Measurements from ENCODE around the gene SSR1. TPM values are rescaled to one million over a fixed set of nuclear protein-coding genes. Genes with fewer than 3 reads are reported as not detected.

The SSR1 gene
- total RNA-seq, 1 experiment from 2014 or later, result 65.2 TPM

DNA sequence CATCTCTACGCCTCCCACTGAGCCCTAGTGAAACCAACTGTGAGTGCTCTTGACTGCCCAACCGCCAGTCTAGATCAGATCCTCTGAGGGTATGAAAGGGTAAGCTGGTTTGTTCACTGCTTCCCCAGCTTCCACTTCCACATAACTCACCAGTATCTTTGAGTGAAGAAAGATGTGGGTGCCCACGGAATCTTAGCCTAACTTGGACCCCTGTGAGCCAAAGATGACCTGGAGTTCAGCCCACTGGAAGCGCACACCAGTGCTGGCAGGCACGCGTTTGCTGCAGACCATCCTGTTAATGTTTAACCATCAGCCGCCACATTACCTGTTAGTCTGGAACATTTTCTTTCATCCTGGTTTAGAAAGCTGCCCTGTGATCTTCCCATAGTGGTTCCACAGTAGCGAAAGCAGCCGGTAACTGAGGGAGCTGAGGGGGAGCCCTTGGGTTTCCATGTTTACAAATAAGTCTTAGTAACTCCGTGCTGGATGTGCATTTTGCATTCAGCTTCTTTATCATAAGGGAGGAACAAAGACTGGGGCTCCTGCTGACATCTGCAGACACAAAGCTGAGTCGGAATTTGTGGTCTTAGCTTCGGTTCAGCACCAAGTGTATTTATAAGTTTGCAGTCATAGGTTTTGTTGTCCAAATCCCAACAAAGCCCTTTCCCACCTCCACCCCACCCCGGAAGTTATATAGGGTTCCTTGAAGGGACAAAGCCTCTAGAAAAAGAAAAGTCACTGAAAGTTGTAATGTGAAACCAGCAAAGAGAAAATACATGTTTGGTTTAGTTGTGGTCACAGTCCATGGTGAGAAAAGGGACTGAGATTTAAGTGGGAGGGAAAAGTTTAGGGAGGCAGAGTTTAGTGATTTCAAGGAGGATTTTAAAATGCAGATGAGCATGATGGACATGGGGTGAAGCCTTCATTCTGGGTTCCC, 71.0 kb downstream of the SSR1 start:
- H3K4me1 ChIP-seq (ENCODE audit: insufficient read depth, low read length), result peaks cover 32% of the 10 kb centered on the region
- H3F3A ChIP-seq (ENCODE audit: low read length, unreplicated experiment), result no peaks in the 10 kb centered on the region
- H3K4me2 ChIP-seq (ENCODE audit: low read length), result peak overlapping the region; percentile 55
- ATAC-seq (peak; percentile 59), DNase-seq (peak; percentile 61)
- H3K79me2 ChIP-seq (ENCODE audit: low read length), result peaks cover 43% of the 10 kb centered on the region
- no peak overlapping the region for H2AFZ ChIP-seq (ENCODE audit: low read length)
- peak overlapping the region; percentile 43 for H3K9ac ChIP-seq (ENCODE audit: low read length)
- H3K4me3 ChIP-seq (ENCODE audit: low read length), result peak overlapping the region; percentile 7; the same call in 1 of the 2 replicates
- no TSS peak for BruUV-seq (replicated peaks)
- intact Hi-C loops (cut with micrococcal nuclease), result loop anchor here (2.0 to 5.0 kb wide), 3 partner anchors 133 to 325 kb away; no protein-coding TSS in a partner anchor
- H3K36me3 ChIP-seq (ENCODE audit: low read depth, low read length), result peaks cover 5% of the 10 kb centered on the region; the same call in 1 of the 2 replicates
- H3K9me3 ChIP-seq (ENCODE audit: low read length), result no peaks in the 10 kb centered on the region
- H3K9me2 ChIP-seq (replicated peaks; ENCODE audit: low read length), result no peaks in the 10 kb centered on the region
- ChIA-PET POLR2A (ENCODE audit: unreplicated experiment) (interaction anchor here (0.6 kb wide), 1 partner anchor 380 kb away, joined by 3 read pairs; no protein-coding TSS in a partner anchor), CTCF (interaction anchor here (0.6 kb wide), 1 partner anchor 23 kb away, joined by 3 read pairs; no protein-coding TSS in a partner anchor)
- H3K27ac ChIP-seq (ENCODE audit: low read length), result peak overlapping the region; percentile 64
- H4K20me1 ChIP-seq (ENCODE audit: low read length), result no peaks in the 10 kb centered on the region
- TF ChIP-seq EZH2phosphoT487 (IDR thresholded peaks at IDR 0.05; ENCODE audit: borderline replicate concordance, low read length), result no peak
- TF ChIP-seq, protein P1, sequence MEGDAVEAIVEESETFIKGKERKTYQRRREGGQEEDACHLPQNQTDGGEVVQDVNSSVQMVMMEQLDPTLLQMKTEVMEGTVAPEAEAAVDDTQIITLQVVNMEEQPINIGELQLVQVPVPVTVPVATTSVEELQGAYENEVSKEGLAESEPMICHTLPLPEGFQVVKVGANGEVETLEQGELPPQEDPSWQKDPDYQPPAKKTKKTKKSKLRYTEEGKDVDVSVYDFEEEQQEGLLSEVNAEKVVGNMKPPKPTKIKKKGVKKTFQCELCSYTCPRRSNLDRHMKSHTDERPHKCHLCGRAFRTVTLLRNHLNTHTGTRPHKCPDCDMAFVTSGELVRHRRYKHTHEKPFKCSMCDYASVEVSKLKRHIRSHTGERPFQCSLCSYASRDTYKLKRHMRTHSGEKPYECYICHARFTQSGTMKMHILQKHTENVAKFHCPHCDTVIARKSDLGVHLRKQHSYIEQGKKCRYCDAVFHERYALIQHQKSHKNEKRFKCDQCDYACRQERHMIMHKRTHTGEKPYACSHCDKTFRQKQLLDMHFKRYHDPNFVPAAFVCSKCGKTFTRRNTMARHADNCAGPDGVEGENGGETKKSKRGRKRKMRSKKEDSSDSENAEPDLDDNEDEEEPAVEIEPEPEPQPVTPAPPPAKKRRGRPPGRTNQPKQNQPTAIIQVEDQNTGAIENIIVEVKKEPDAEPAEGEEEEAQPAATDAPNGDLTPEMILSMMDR (conservative IDR thresholded peaks at IDR 0.05; ENCODE audit: low read depth, low read length), result no peak
- TF ChIP-seq EZH2 (IDR thresholded peaks at IDR 0.05; ENCODE audit: low read length, unreplicated experiment), result no peak
- H3K27me3 ChIP-seq (ENCODE audit: low read length), result no peaks in the 10 kb centered on the region

DNA sequence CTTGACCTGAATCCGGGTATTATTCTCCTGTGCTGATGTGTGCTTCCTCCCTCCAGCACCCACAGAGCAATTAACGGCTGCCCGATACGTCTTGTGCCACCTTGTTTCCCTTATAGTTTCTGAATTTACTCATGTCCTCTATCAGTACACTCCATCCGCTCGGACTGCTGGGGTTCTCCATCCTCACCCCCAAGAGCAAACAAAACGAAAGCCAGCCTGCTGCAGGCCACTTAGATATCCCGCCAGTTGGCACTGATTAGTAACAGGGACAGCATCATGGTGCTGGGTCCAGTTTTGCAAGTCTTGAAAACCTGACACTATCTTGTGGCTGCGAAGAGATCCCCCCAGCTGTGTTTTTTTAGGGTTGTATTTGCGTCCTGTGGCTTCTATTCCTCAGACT, 71.8 kb downstream of the SSR1 start:
- Histone ChIP-seq H3K27ac (ENCODE audit: low read length) (peak overlapping the region; percentile 64), H3K36me3 (ENCODE audit: low read depth, low read length) (peaks cover 5% of the 10 kb centered on the region; the same call in 1 of the 2 replicates), H3F3A (ENCODE audit: low read length, unreplicated experiment) (no peaks in the 10 kb centered on the region), H3K27me3 (ENCODE audit: low read length) (no peaks in the 10 kb centered on the region), H3K4me2 (ENCODE audit: low read length) (no peak overlapping the region), H3K4me3 (ENCODE audit: low read length) (no peak overlapping the region), H3K79me2 (ENCODE audit: low read length) (peaks cover 44% of the 10 kb centered on the region), H3K9me3 (ENCODE audit: low read length) (no peaks in the 10 kb centered on the region), H3K9ac (ENCODE audit: low read length) (no peak overlapping the region), H2AFZ (ENCODE audit: low read length) (no peak overlapping the region), H4K20me1 (ENCODE audit: low read length) (no peaks in the 10 kb centered on the region), H3K4me1 (ENCODE audit: insufficient read depth, low read length) (peaks cover 40% of the 10 kb centered on the region), H3K9me2 (replicated peaks; ENCODE audit: low read length) (no peaks in the 10 kb centered on the region)
- intact Hi-C loops (cut with micrococcal nuclease), result loop anchor here (5.0 kb wide), 2 partner anchors 184 to 324 kb away; no protein-coding TSS in a partner anchor
- DNase-seq, result no peak
- ChIA-PET POLR2A (ENCODE audit: unreplicated experiment) (no interaction called here), CTCF (interaction anchor here (0.6 kb wide), 1 partner anchor 22 kb away, joined by 3 read pairs; no protein-coding TSS in a partner anchor)
- BruUV-seq (replicated peaks), result no TSS peak
- TF ChIP-seq, protein P1 (conservative IDR thresholded peaks at IDR 0.05; ENCODE audit: low read depth, low read length), result no peak
- no peak for TF ChIP-seq EZH2phosphoT487 (IDR thresholded peaks at IDR 0.05; ENCODE audit: borderline replicate concordance, low read length)
- TF ChIP-seq EZH2 (IDR thresholded peaks at IDR 0.05; ENCODE audit: low read length, unreplicated experiment), result no peak
- ATAC-seq, result no peak

Measured in PC-3 (cell line).